Gastrocnemius medialis (tissue), 4 donors: ENCODE results near the gene ATF6. TPM values are rescaled to one million over a fixed set of nuclear protein-coding genes. Genes with fewer than 3 reads are reported as not detected.

ENCODE experiments used
- ATAC-seq, 2 donors: fragments of 150-250 bp; one replicate each; pipeline ENCODE4 v1.9.1; 2016
- DNase-seq, 2 donors: peaks; one replicate each; pipeline ENCODE4 v3.0.0-alpha.2; 2019
- H3K27ac ChIP-seq, 4 donors: fragments of 200-600 bp; sonication (generic); 1 replicate in 1 of 4; 2 replicates in 3 of 4; pipeline ENCODE4 v1.5.1; 2016 to 2018; ENCODE audit warnings: mild to moderate bottlenecking in 2 of 4, moderate library complexity in 1 of 4
- H3K27me3 ChIP-seq, 3 donors: fragments of 200-600 bp; sonication (generic) in 2 of 3; 1 replicate in 1 of 3; 2 replicates in 2 of 3; pipeline versions ENCODE4 v1.5.1 to v1.6.0; 2016 to 2019; ENCODE audit warnings: mild to moderate bottlenecking in 1 of 3, moderate library complexity in 1 of 3
- H3K36me3 ChIP-seq, 2 donors: fragments of 200-600 bp; sonication (generic) in 1 of 2; one replicate each; pipeline ENCODE4 v1.5.1; 2017 to 2018
- H3K4me1 ChIP-seq, 2 donors: fragments of 200-600 bp; sonication (generic) in 1 of 2; one replicate each; pipeline ENCODE4 v1.5.1; 2016 to 2017; ENCODE audit warnings: mild to moderate bottlenecking in 2 of 2
- H3K4me3 ChIP-seq, 4 donors: fragments of 200-600 bp; sonication (generic) in 3 of 4; 1 replicate in 1 of 4; 2 replicates in 3 of 4; pipeline ENCODE4 v1.5.1; 2016 to 2019; ENCODE audit warnings: mild to moderate bottlenecking in 2 of 4
- H3K9me3 ChIP-seq, 3 donors: fragments of 200-600 bp; sonication (generic) in 2 of 3; 1 replicate in 1 of 3; 2 replicates in 2 of 3; pipeline ENCODE4 v1.5.1; 2016 to 2019
- CTCF ChIP-seq, 5 experiments: fragments of 450-650 bp in 3 of 5; fragments of 200-600 bp in 2 of 5; sonication (generic) in 2 of 5; IDR thresholded peaks in 4 of 5; conservative IDR thresholded peaks in 1 of 5; 1 replicate in 4 of 5; 2 replicates in 1 of 5; pipeline ENCODE4 v1.5.1; 2016 to 2019; ENCODE audit warnings: antibody characterized with exemption in 5 of 5, mild to moderate bottlenecking in 3 of 5, moderate library complexity in 3 of 5
- POLR2A ChIP-seq, 2 donors: fragments of 450-650 bp; IDR thresholded peaks; one replicate each; pipeline ENCODE4 v1.6.1; 2017; ENCODE audit warnings: antibody characterized with exemption in 2 of 2, mild to moderate bottlenecking in 2 of 2, moderate library complexity in 2 of 2
- in situ Hi-C, 4 donors: fragments of 200-750 bp; cut with MboI; loops; one replicate each; pipeline versions ENCODE4 v1.15.0 to v1.8.0; 2017; ENCODE audit warnings: low sequenced_read_pairs in 4 of 4
- intact Hi-C: fragments of 100-400 bp; cut with DNase I; formaldehyde crosslinking; loops from one replicate; pipeline ENCODE4 v1.15.1; 2023; ENCODE audit warnings: low total_unique reads
- total RNA-seq, 4 donors: library from RNA; depleted of rRNA; stranded (reverse); fragments of >200 nt; gene quantifications; one replicate each; pipeline versions ENCODE4 v1.1.0 to v1.2.3, GENCODE V29; 2016

ATF6 gene
- total RNA-seq, 4 donors from 2014 or later = 15.3 to 20.1 (median 18.3) TPM

- in situ Hi-C loops = no loop called here
- intact Hi-C loops = no loop called here
Observed at GRCh38 chr1:161900160-161900559, 134.0 kb downstream of the ATF6 start.

GRCh38 chr1:161902182-161902581 lies 136.1 kb downstream of the ATF6 start:
- intact Hi-C loops = no loop called here
- H3K4me1 ChIP-seq = no peaks in the 10 kb centered on the region
- H3K4me3 ChIP-seq = no peak overlapping the region
- H3K27me3 ChIP-seq = no peaks in the 10 kb centered on the region
- no peaks in the 10 kb centered on the region for H3K36me3 ChIP-seq
- H3K9me3 ChIP-seq = no peaks in the 10 kb centered on the region
- no peak for TF ChIP-seq POLR2A (IDR thresholded peaks at IDR 0.05)
- TF ChIP-seq CTCF (IDR thresholded peaks at IDR 0.05 in 4 of 5, conservative IDR thresholded peaks at IDR 0.05 in 1 of 5) = no peak
- ATAC-seq (no peak), DNase-seq (no peak)
- H3K27ac ChIP-seq = no peak overlapping the region
- in situ Hi-C loops = no loop called here

More at GRCh38 chr1:161900160-161900559, 134.0 kb downstream of the ATF6 start:
- ATAC-seq (no peak), DNase-seq (no peak)
- no peaks in the 10 kb centered on the region for H3K9me3 ChIP-seq
- no peak overlapping the region for H3K4me3 ChIP-seq
- H3K4me1 ChIP-seq = no peaks in the 10 kb centered on the region
- H3K27me3 ChIP-seq = no peaks in the 10 kb centered on the region
- no peaks in the 10 kb centered on the region for H3K36me3 ChIP-seq
- H3K27ac ChIP-seq = no peak overlapping the region
- TF ChIP-seq CTCF (IDR thresholded peaks at IDR 0.05 in 4 of 5, conservative IDR thresholded peaks at IDR 0.05 in 1 of 5) = no peak
- TF ChIP-seq POLR2A (IDR thresholded peaks at IDR 0.05) = no peak

- no peak for DNase-seq
- H3K4me1 ChIP-seq = no peaks in the 10 kb centered on the region
- H3K27me3 ChIP-seq = no peaks in the 10 kb centered on the region
- H3K4me3 ChIP-seq = no peak overlapping the region
- ATAC-seq = no peak
- no peak overlapping the region for H3K27ac ChIP-seq
- intact Hi-C loops = no loop called here
- no peaks in the 10 kb centered on the region for H3K9me3 ChIP-seq
- in situ Hi-C loops = no loop called here
- H3K36me3 ChIP-seq = no peaks in the 10 kb centered on the region
- TF ChIP-seq CTCF (IDR thresholded peaks at IDR 0.05 in 4 of 5, conservative IDR thresholded peaks at IDR 0.05 in 1 of 5) = peak in 2 of 5 experiments; percentile 13 to 49
- TF ChIP-seq POLR2A (IDR thresholded peaks at IDR 0.05) = no peak
Observed at GRCh38 chr1:161905269-161905884, 139.3 kb downstream of the ATF6 start.

- no peaks in the 10 kb centered on the region for H3K4me1 ChIP-seq
- in situ Hi-C loops = no loop called here
- peaks cover 0 to 4% of the 10 kb centered on the region in 2 donors for H3K36me3 ChIP-seq
- H3K27ac ChIP-seq = no peak overlapping the region
- H3K4me3 ChIP-seq = no peak overlapping the region
- no peak for DNase-seq
- no peak for ATAC-seq
- H3K27me3 ChIP-seq = no peaks in the 10 kb centered on the region
- H3K9me3 ChIP-seq = no peaks in the 10 kb centered on the region
- TF ChIP-seq CTCF (IDR thresholded peaks at IDR 0.05 in 4 of 5, conservative IDR thresholded peaks at IDR 0.05 in 1 of 5) = no peak
- no peak for TF ChIP-seq POLR2A (IDR thresholded peaks at IDR 0.05)
- intact Hi-C loops = no loop called here
Observed at GRCh38 chr1:161907265-161907664, 141.1 kb downstream of the ATF6 start.

GRCh38 chr1:161908264-161908663 lies 142.1 kb downstream of the ATF6 start:
- H3K27me3 ChIP-seq = no peaks in the 10 kb centered on the region
- TF ChIP-seq CTCF (IDR thresholded peaks at IDR 0.05 in 4 of 5, conservative IDR thresholded peaks at IDR 0.05 in 1 of 5) (no peak), POLR2A (IDR thresholded peaks at IDR 0.05) (no peak)
- H3K9me3 ChIP-seq = no peaks in the 10 kb centered on the region
- in situ Hi-C loops = no loop called here
- no peak overlapping the region for H3K27ac ChIP-seq
- no peak overlapping the region for H3K4me3 ChIP-seq
- intact Hi-C loops = no loop called here
- H3K4me1 ChIP-seq = no peaks in the 10 kb centered on the region
- DNase-seq (no peak), ATAC-seq (no peak)
- H3K36me3 ChIP-seq = peaks cover 0 to 14% of the 10 kb centered on the region in 2 donors
